GM12878 (cell line): Measurements from ENCODE around the gene ZNF354B. TPM values are rescaled to one million over a fixed set of nuclear protein-coding genes. Genes with fewer than 3 reads are reported as not detected.

Experiments used
- ATAC-seq: fragments of 200-7000 bp; cut with Tn5 transposase; 3 replicates; pipeline ENCODE4 v1.9.1; 2020; ENCODE audit warnings: mild to moderate bottlenecking, moderate library complexity
- BruUV-seq: library from RNA; stranded (reverse); fragments of 400-500 nt; replicated peaks from 2 replicates; lab custom pipeline; 2021; lab: Mats Ljungman, UMichigan
- CTCF ChIA-PET: fragments of 300-600 bp; sonication (Branson Sonifier 250); formaldehyde crosslinking; extraction: SDS; loops from one replicate; lab custom pipeline; 2021; ENCODE audit warnings: inconsistent platforms; lab: Yijun Ruan, JAX
- POLR2A ChIA-PET: fragments of 350-600 bp; formaldehyde crosslinking; extraction: SDS; loops from one replicate; lab custom pipeline; 2021; ENCODE audit warnings: inconsistent platforms; lab: Charles Lee
- RAD21 ChIA-PET: fragments of 300-600 bp; sonication (Branson Sonifier 250); formaldehyde crosslinking; loops from one replicate; lab custom pipeline; 2023; ENCODE audit warnings: antibody characterized with exemption; ENCODE audit not compliant: unreplicated experiment; lab: Charles Lee
- SMC1A ChIA-PET: fragments of 300-600 bp; sonication (Branson Sonifier 250); formaldehyde crosslinking; loops from one replicate; lab custom pipeline; 2023; ENCODE audit not compliant: unreplicated experiment, uncharacterized antibody; lab: Charles Lee
- DNase-seq: peaks from one replicate; pipeline ENCODE4 v3.0.0-alpha.2; 2011; ENCODE audit warnings: low read depth, low spot score
- FAIRE-seq: peaks from 3 replicates; lab custom pipeline; 2011; peaks lifted over from hg19 to GRCh38; lab: Jason Lieb, UNC
- H2AFZ ChIP-seq: 2 replicates; pipeline ENCODE4 v1.6.0; 2011; ENCODE audit warnings: low read depth, low read length, control low read depth; ENCODE audit not compliant: control insufficient read depth
- H3K27ac ChIP-seq: 2 replicates; pipeline ENCODE4 v1.5.1; 2011; ENCODE audit warnings: control low read depth; ENCODE audit not compliant: control insufficient read depth, insufficient read depth
- H3K27me3 ChIP-seq, 2 experiments: replicated peaks in 1 of 2; 2 replicates each; pipeline versions ENCODE4 v1.6.0 to v1.6.1; 2011; ENCODE audit warnings: low read length in 1 of 2; ENCODE audit not compliant: control insufficient read depth in 2 of 2, insufficient read depth in 2 of 2
- H3K36me3 ChIP-seq, 2 experiments: 2 replicates each; pipeline ENCODE4 v1.5.1; 2011; ENCODE audit warnings: low read length in 1 of 2; ENCODE audit not compliant: control insufficient read depth in 2 of 2, insufficient read depth in 2 of 2
- H3K4me1 ChIP-seq: 2 replicates; pipeline ENCODE4 v1.6.1; 2011; ENCODE audit warnings: mild to moderate bottlenecking, low read length, moderate library complexity, mixed read lengths; ENCODE audit not compliant: control insufficient read depth, insufficient read depth
- H3K4me2 ChIP-seq: 2 replicates; pipeline ENCODE4 v1.6.0; 2011; ENCODE audit warnings: control low read depth; ENCODE audit not compliant: control insufficient read depth, insufficient read depth
- H3K4me3 ChIP-seq: fragments of 200-600 bp; sonication (generic); 2 replicates; pipeline ENCODE4 v1.5.1; 2016
- H3K79me2 ChIP-seq: 2 replicates; pipeline ENCODE4 v1.6.0; 2011; ENCODE audit warnings: low read length; ENCODE audit not compliant: control insufficient read depth, insufficient read depth
- H3K9ac ChIP-seq: 2 replicates; pipeline ENCODE4 v1.8.0; 2011; ENCODE audit warnings: low read length, control low read depth, mixed read lengths; ENCODE audit not compliant: control insufficient read depth, insufficient read depth
- H3K9me3 ChIP-seq: replicated peaks from 3 replicates; pipeline ENCODE4 v1.5.1; 2011; ENCODE audit warnings: mild to moderate bottlenecking, low read length; ENCODE audit not compliant: control insufficient read depth, insufficient read depth
- H4K20me1 ChIP-seq: 2 replicates; pipeline ENCODE4 v1.6.0; 2011; ENCODE audit not compliant: control insufficient read depth, insufficient read depth
- BCL11A ChIP-seq: IDR thresholded peaks from 2 replicates; pipeline ENCODE4 v1.6.1; 2011; ENCODE audit warnings: low read depth, low read length
- BMI1 ChIP-seq: fragments of 450-650 bp; IDR thresholded peaks from 2 replicates; pipeline ENCODE4 v1.6.1; 2016; ENCODE audit warnings: mild to moderate bottlenecking, moderate library complexity, borderline replicate concordance
- CHD1 ChIP-seq: IDR thresholded peaks from 2 replicates; pipeline ENCODE4 v1.6.1; 2012; ENCODE audit warnings: low read depth, low read length, improper control_type of control experiment
- CREB1 ChIP-seq: IDR thresholded peaks from 2 replicates; pipeline ENCODE4 v1.6.1; 2012; ENCODE audit warnings: low read depth, mild to moderate bottlenecking, inconsistent platforms
- EED ChIP-seq: sonication (generic); IDR thresholded peaks from 2 replicates; pipeline ENCODE4 v1.6.1; 2016; ENCODE audit warnings: antibody characterized with exemption, low read depth
- ELK1 ChIP-seq: IDR thresholded peaks from 2 replicates; pipeline ENCODE4 v1.6.1; 2012; ENCODE audit warnings: low read depth, low read length, improper control_type of control experiment
- EZH2 ChIP-seq: IDR thresholded peaks from 2 replicates; pipeline ENCODE4 v1.6.1; 2012; ENCODE audit warnings: low read depth, mild to moderate bottlenecking, control low read depth, inconsistent platforms, low read length, borderline replicate concordance; ENCODE audit not compliant: control insufficient read depth
- FOXM1 ChIP-seq: IDR thresholded peaks from 2 replicates; pipeline ENCODE4 v1.6.1; 2012; ENCODE audit warnings: low read depth, mild to moderate bottlenecking, inconsistent platforms, low read length, moderate library complexity
- GATAD2B ChIP-seq: fragments of 450-650 bp; conservative IDR thresholded peaks from 2 replicates; pipeline ENCODE4 v1.6.1; 2017; ENCODE audit warnings: low read depth, mild to moderate bottlenecking, moderate library complexity
- IKZF2 ChIP-seq, 2 experiments: fragments of 450-650 bp; IDR thresholded peaks; 2 replicates each; pipeline ENCODE4 v1.6.1; 2017; ENCODE audit warnings: mild to moderate bottlenecking in 2 of 2, moderate library complexity in 2 of 2
- LARP7 ChIP-seq: fragments of 450-650 bp; IDR thresholded peaks from 2 replicates; pipeline ENCODE4 v1.6.1; 2017; ENCODE audit warnings: mild to moderate bottlenecking
- NR2F1 ChIP-seq: fragments of 450-650 bp; conservative IDR thresholded peaks from 2 replicates; pipeline ENCODE4 v1.6.1; 2017; ENCODE audit warnings: mild to moderate bottlenecking
- POLR2AphosphoS5 ChIP-seq: IDR thresholded peaks from 2 replicates; pipeline ENCODE4 v1.6.1; 2011; ENCODE audit warnings: mild to moderate bottlenecking, low read length, inconsistent platforms
- POU2F2 ChIP-seq: IDR thresholded peaks from 3 replicates; pipeline ENCODE4 v1.6.1; 2011; ENCODE audit warnings: low read depth, mild to moderate bottlenecking, low read length, borderline replicate concordance
- RAD51 ChIP-seq: fragments of 450-650 bp; IDR thresholded peaks from 2 replicates; pipeline ENCODE4 v1.6.1; 2016; ENCODE audit warnings: moderate library complexity, mild to moderate bottlenecking, inconsistent platforms
- RCOR1 ChIP-seq: conservative IDR thresholded peaks from 2 replicates; pipeline ENCODE4 v1.6.1; 2012; ENCODE audit warnings: low read depth, low read length, improper control_type of control experiment
- SMAD1 ChIP-seq: fragments of 450-650 bp; IDR thresholded peaks from 2 replicates; pipeline ENCODE4 v1.6.1; 2018; ENCODE audit warnings: mild to moderate bottlenecking, low read depth; ENCODE audit not compliant: partially characterized antibody
- SMC3 ChIP-seq: IDR thresholded peaks from 2 replicates; pipeline ENCODE4 v1.6.1; 2011; ENCODE audit warnings: low read length, improper control_type of control experiment, borderline replicate concordance
- SREBF1 ChIP-seq: IDR thresholded peaks from 2 replicates; pipeline ENCODE4 v1.6.1; 2012; ENCODE audit warnings: mild to moderate bottlenecking, low read length
- TCF12 ChIP-seq: IDR thresholded peaks from 2 replicates; pipeline ENCODE4 v1.6.1; 2011; ENCODE audit warnings: low read depth, mild to moderate bottlenecking, low read length
- WRNIP1 ChIP-seq: IDR thresholded peaks from 2 replicates; pipeline ENCODE4 v1.6.1; 2011; ENCODE audit warnings: low read depth, low read length, improper control_type of control experiment, borderline replicate concordance
- YBX1 ChIP-seq: fragments of 450-650 bp; IDR thresholded peaks from 2 replicates; pipeline ENCODE4 v1.6.1; 2016; ENCODE audit warnings: antibody characterized with exemption
- ZNF274 ChIP-seq: IDR thresholded peaks from one replicate; pipeline ENCODE4 v1.8.0; 2011; ENCODE audit not compliant: insufficient read length, insufficient read depth
- WGBS: methylation state at CpG from one replicate; pipeline ENCODE4 v1.1.6; 2016; ENCODE audit warnings: low lambda C conversion rate; ENCODE audit not compliant: insufficient replicate concordance, insufficient coverage; ENCODE audit errors: missing lambda C conversion rate; 5-methylcytosine and 5-hydroxymethylcytosine counted together
- in situ Hi-C: fragments of 300-500 bp; cut with MboI; formaldehyde crosslinking; loops from 9 replicates; pipeline ENCODE4 v1.14.3; 2018; ENCODE audit warnings: mixed read lengths
- intact Hi-C: fragments of 100-400 bp; cut with micrococcal nuclease; formaldehyde crosslinking; loops from one replicate; pipeline ENCODE4 v1.14.2; 2022; ENCODE audit not compliant: unreplicated experiment
- polyA plus RNA-seq, 11 experiments: library from polyadenylated mRNA; depleted of rRNA in 4 of 11; unstranded in 6 of 11; stranded (reverse) in 5 of 11; fragments of >200 nt; fragmentation: Nextera tagmentation in 4 of 11; fragmentation: Illumina TruSeq in 1 of 11; extraction: Ambion mirVana in 4 of 11; extraction: Trizol in 1 of 11; gene quantifications; 1 replicate in 1 of 11; 2 replicates in 10 of 11; pipeline versions ENCODE4 v1.2.1 to v1.2.3, GENCODE V29; 2011 to 2016; ENCODE audit warnings: inconsistent platforms in 2 of 11, missing spikeins in 2 of 11, low read depth in 1 of 11
- total RNA-seq, 4 experiments: library from RNA; depleted of rRNA in 3 of 4; stranded (reverse); fragments of >200 nt in 3 of 4; fragmentation: Illumina TruSeq in 1 of 4; extraction: Trizol in 1 of 4; gene quantifications; 2 replicates each; pipeline versions ENCODE4 v1.2.1 to v1.2.3, GENCODE V29; 2013 to 2021
- TF ChIP-seq, protein P1 (sequence below): fragments of 450-650 bp; IDR thresholded peaks from 2 replicates; pipeline ENCODE4 v1.6.1; 2016; ENCODE audit warnings: mild to moderate bottlenecking

Gene ZNF354B
- total and polyA plus RNA-seq, 10 of the 15 experiments (the other 5 are each of a cell fraction or from before 2014, with no cell fraction given): 0.64 to 11.1 (median 4.9) TPM

- 43% methylated on average over 5 of the region's 5 CpGs for WGBS
Measured at GRCh38 chr5:178849316-178849715, 10.4 kb upstream of the ZNF354B start.

GRCh38 chr5:178851951-178852350 is 7.8 kb upstream of the ZNF354B start:
- Histone ChIP-seq H4K20me1 (no peaks in the 10 kb centered on the region), H3K4me1 (no peaks in the 10 kb centered on the region), H3K9ac (no peak overlapping the region), H3K27me3 (no peaks in the 10 kb centered on the region), H3K4me2 (no peak overlapping the region), H3K27ac (no peak overlapping the region), H3K4me3 (no peak overlapping the region), H3K36me3 (no peaks in the 10 kb centered on the region), H2AFZ (no peak overlapping the region), H3K79me2 (no peaks in the 10 kb centered on the region), H3K9me3 (no peaks in the 10 kb centered on the region; the same call in 1 of the 3 replicates)
- no TSS peak for BruUV-seq
- ChIA-PET RAD21 (no interaction called here), CTCF (no interaction called here), SMC1A (no interaction called here), POLR2A (no interaction called here)
- in situ Hi-C loops (no loop called here), intact Hi-C loops (loop anchor here (10.0 kb wide), 1 partner anchor 227 kb away; the partner anchor contains the start of gene CLK4)
- no peak for DNase-seq
- no peak for FAIRE-seq
- WGBS: 41% methylated on average over 3 of the region's 3 CpGs
- ATAC-seq: no peak
- TF ChIP-seq POU2F2: no peak
- no peak for TF ChIP-seq YBX1
- TF ChIP-seq WRNIP1: no peak
- TF ChIP-seq BCL11A: no peak
- TF ChIP-seq SREBF1: no peak
- no peak for TF ChIP-seq GATAD2B
- TF ChIP-seq, protein P1, sequence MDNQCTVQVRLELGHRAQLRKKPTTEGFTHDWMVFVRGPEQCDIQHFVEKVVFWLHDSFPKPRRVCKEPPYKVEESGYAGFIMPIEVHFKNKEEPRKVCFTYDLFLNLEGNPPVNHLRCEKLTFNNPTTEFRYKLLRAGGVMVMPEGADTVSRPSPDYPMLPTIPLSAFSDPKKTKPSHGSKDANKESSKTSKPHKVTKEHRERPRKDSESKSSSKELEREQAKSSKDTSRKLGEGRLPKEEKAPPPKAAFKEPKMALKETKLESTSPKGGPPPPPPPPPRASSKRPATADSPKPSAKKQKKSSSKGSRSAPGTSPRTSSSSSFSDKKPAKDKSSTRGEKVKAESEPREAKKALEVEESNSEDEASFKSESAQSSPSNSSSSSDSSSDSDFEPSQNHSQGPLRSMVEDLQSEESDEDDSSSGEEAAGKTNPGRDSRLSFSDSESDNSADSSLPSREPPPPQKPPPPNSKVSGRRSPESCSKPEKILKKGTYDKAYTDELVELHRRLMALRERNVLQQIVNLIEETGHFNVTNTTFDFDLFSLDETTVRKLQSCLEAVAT: no peak
- TF ChIP-seq SMC3: no peak
- TF ChIP-seq SMAD1: no peak
- TF ChIP-seq TCF12: no peak
- no peak for TF ChIP-seq RCOR1
- TF ChIP-seq ELK1: no peak
- TF ChIP-seq CREB1: no peak
- TF ChIP-seq ZNF274: no peak

More at GRCh38 chr5:178849316-178849715, 10.4 kb upstream of the ZNF354B start:
- Histone ChIP-seq H3K79me2 (no peaks in the 10 kb centered on the region), H3K36me3 (no peaks in the 10 kb centered on the region), H3K27me3 (no peaks in the 10 kb centered on the region), H4K20me1 (no peaks in the 10 kb centered on the region), H3K4me3 (no peak overlapping the region), H3K27ac (no peak overlapping the region), H2AFZ (no peak overlapping the region), H3K9ac (no peak overlapping the region), H3K9me3 (no peaks in the 10 kb centered on the region; the same call in 1 of the 3 replicates), H3K4me1 (no peaks in the 10 kb centered on the region), H3K4me2 (no peak overlapping the region)
- TF ChIP-seq EED: no peak
- TF ChIP-seq CHD1: no peak
- no peak for TF ChIP-seq POU2F2
- TF ChIP-seq IKZF2 (IDR thresholded peaks at IDR 0.05): no peak
- no peak for TF ChIP-seq EZH2
- no peak for TF ChIP-seq LARP7
- TF ChIP-seq RAD51: no peak
- TF ChIP-seq BMI1: no peak
- TF ChIP-seq FOXM1: no peak
- TF ChIP-seq NR2F1: no peak
- no peak for TF ChIP-seq SMC3
- no peak for TF ChIP-seq POLR2AphosphoS5
- BruUV-seq: no TSS peak
- POLR2A ChIA-PET: no interaction called here
- SMC1A ChIA-PET: no interaction called here
- in situ Hi-C loops: no loop called here
- CTCF ChIA-PET: no interaction called here
- RAD21 ChIA-PET: no interaction called here
- intact Hi-C loops: no loop called here
- DNase-seq: no peak
- FAIRE-seq: no peak
- ATAC-seq: no peak
